Uterus (tissue), 2 donors: ENCODE data around the gene CALU.

Source experiments
- POLR2A ChIP-seq, 2 donors: fragments of 450-650 bp; IDR thresholded peaks; one replicate each; pipeline ENCODE4 v1.6.1; 2016; ENCODE audit warnings: antibody characterized with exemption in 2 of 2, mild to moderate bottlenecking in 1 of 2, moderate library complexity in 1 of 2
- TF ChIP-seq, protein P1 (sequence below), 4 experiments: fragments of 200-600 bp in 2 of 4; fragments of 450-650 bp in 2 of 4; sonication (generic) in 2 of 4; IDR thresholded peaks; one replicate each; pipeline ENCODE4 v1.5.1; 2016 to 2019; ENCODE audit warnings: antibody characterized with exemption in 4 of 4, mild to moderate bottlenecking in 2 of 4, moderate library complexity in 1 of 4

- TF ChIP-seq, protein P1, sequence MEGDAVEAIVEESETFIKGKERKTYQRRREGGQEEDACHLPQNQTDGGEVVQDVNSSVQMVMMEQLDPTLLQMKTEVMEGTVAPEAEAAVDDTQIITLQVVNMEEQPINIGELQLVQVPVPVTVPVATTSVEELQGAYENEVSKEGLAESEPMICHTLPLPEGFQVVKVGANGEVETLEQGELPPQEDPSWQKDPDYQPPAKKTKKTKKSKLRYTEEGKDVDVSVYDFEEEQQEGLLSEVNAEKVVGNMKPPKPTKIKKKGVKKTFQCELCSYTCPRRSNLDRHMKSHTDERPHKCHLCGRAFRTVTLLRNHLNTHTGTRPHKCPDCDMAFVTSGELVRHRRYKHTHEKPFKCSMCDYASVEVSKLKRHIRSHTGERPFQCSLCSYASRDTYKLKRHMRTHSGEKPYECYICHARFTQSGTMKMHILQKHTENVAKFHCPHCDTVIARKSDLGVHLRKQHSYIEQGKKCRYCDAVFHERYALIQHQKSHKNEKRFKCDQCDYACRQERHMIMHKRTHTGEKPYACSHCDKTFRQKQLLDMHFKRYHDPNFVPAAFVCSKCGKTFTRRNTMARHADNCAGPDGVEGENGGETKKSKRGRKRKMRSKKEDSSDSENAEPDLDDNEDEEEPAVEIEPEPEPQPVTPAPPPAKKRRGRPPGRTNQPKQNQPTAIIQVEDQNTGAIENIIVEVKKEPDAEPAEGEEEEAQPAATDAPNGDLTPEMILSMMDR (IDR thresholded peaks at IDR 0.05), result no peak
- no peak for TF ChIP-seq POLR2A (IDR thresholded peaks at IDR 0.05)
Measured at GRCh38 chr7:128758553-128758952, 19.4 kb downstream of the CALU start.
